GM21619 (cell line): ENCODE data around the gene ZNHIT3.
"Not testable (repeated sequence)": the region's sequence is repeated elsewhere in the genome, so short reads cannot be mapped to it uniquely, and the experiment has no call there.

Source experiments
- ATAC-seq: cut with Tn5 transposase; IDR thresholded peaks from one replicate; pipeline ENCODE4 v1.9.1; 2021; ENCODE audit not compliant: unreplicated experiment

The ZNHIT3 gene

GRCh38 chr17:36482611-36483504, 3.6 kb upstream of the ZNHIT3 start:
- ATAC-seq, result no peak

DNA sequence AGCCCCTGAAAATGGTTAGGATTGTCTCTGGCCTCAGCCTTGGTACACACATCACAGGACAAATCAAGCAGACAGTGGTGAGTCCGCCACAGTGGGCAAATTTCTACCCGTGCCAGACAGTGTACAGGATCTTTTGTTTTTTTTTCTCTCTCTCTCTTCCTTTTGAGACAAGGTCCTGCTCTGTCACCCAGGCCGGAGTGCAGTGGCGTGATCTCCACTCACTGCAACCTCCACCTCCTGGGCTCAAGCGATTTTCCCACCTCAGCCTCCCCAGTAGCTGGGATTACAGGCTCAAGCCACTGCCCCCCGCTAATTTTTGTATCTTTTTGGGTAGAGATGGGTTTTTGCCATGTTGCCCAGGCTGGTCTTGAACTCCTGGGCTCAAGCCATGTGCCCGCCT, 2.5 kb upstream of the ZNHIT3 start:
- ATAC-seq, result not testable (repeated sequence)

DNA sequence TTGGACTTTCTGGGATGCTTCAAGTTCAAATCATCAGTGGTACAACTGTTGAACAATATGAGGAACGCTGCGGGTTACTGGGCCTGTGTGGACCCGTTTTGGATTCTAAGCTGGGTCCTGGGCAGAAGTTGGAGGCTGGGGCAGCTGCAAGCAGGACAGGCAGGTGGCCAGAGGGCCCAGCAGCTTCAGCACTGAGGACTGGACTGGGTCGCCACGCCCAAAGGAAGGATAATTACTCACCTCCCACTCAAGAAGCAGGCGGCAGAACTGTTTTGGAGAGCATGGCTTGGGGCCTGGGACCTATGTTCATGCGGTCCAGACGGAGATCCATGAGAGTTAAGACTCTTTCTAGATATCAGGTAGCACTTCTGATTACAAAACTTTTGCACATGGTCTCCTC, 1.5 kb upstream of the ZNHIT3 start:
- ATAC-seq, result no peak

- ATAC-seq, result no peak
Measured at GRCh38 chr17:36485805-36486203, 677 bp upstream of the ZNHIT3 start.

GRCh38 chr17:36493956-36494355, 7.5 kb downstream of the ZNHIT3 start:
- no peak for ATAC-seq

GRCh38 chr17:36494674-36495073, 8.2 kb downstream of the ZNHIT3 start:
- ATAC-seq, result no peak

DNA sequence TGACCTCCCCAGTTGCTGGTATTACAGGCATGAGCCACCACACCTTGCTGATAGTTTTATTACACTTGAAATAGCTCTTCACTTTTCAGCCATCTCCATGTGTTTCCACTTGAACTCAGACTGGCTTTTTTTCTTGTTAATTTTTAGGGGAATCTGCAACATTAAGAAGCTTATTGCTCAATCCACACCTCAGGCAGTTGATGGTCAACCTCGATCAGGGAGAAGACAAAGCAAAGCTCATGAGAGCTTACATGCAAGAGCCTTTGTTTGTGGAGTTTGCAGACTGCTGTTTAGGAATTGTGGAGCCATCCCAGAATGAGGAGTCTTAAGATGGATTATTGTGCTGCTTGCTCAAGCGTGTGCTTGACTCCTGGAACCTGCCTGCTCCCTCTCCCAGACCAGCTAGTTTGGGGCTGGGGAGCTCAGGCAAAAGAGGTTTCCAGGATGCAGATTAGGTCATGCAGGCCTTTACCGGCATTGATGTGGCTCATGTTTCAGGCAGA, 8.6 kb downstream of the ZNHIT3 start:
- no peak for ATAC-seq

DNA sequence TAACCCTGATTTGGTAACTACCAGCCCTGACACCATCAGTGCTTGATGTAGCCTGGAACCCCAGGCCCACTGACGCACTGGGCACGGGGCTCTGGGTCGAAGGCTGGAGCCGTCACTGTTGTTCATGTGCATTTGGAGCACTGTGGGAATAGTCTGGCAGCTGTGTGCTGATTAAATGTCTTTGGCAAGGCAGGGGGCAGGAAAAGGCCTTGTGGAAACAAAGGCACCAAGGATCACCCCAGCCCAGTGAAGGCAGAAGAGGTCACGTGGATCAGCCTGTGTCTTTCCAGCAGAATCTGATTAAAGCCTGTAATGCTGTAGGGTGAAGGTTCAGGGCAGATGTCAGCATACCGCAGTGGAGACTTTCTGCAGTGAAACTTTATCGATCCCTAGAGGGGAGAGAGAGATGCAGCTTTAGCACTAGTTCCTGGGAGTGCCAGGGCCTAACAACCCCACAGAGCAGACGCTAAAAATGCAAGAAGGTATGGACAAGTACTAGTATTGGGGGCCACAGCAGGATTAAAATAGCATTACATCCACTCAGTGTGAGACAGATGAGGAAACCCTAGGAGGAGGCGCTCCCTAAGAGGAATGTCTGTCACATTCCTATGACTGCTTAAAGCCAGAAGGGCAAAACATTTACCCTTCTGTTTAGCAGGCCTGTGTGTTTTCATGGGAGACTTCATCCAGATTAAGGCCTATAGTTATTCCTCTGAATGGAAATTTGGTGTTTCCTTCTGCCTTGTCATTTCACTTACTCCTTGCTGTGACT, 9.7 kb downstream of the ZNHIT3 start:
- no peak for ATAC-seq

GRCh38 chr17:36498155-36498554, 11.7 kb downstream of the ZNHIT3 start:
- no peak for ATAC-seq

- ATAC-seq, result no peak
Measured at GRCh38 chr17:36498560-36499300, 12.2 kb downstream of the ZNHIT3 start.

- no peak for ATAC-seq
Measured at GRCh38 chr17:36500745-36501225, 14.3 kb downstream of the ZNHIT3 start.

DNA sequence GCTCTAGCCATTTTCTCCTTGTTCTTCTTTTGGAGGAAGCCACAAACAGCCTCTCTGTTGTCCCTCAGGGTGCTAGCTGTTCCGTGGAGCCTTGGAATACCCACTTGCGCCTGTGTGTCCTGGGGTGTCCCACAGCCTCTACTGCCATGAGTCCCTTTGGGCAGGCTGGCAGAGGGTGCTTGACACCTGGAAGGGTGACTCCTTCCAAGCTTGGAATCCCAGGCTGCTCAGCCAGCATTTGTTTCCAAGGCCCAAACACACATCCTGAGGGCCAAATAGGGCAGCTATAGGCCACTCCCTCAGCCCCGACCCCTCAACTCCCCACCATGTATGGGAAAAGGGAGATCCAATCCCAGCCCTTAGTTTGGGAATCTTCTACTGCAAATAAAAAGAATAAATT, 14.9 kb downstream of the ZNHIT3 start:
- no peak for ATAC-seq

GRCh38 chr17:36501963-36502362, 15.5 kb downstream of the ZNHIT3 start:
- no peak for ATAC-seq

DNA sequence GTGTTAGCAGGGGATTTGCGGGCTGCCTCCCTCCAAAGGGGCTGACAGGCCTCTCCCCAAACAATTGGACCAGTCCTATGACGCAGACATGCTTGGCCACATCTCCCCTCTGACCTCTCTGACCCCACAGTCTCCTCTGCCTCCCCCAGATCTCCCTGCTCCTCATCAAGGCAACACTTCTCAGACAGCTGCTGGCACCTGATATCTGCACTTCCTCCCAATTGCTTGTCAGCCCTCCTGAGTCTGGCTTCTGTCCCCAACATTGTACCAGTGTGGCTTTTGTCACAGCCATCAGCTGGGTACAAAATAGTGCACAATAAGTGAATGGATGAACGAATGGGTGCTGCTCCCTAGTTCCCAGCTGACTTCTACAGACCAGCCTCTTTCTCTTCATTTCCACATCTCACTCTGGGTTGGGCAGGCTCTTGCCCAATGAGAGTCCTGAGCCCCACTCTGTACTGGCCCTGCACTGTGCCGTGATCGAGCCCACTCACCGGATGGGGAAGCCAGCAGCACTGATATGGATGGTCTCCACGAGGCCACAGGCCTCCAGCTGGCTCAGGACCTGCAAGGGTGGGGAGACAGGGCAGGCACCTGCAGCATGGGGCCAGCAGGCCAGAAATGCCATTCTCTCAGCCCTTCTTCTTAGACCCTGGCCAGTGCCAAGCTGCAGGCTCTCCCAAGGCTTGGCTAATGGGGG, 17.1 kb downstream of the ZNHIT3 start:
- no peak for ATAC-seq

DNA sequence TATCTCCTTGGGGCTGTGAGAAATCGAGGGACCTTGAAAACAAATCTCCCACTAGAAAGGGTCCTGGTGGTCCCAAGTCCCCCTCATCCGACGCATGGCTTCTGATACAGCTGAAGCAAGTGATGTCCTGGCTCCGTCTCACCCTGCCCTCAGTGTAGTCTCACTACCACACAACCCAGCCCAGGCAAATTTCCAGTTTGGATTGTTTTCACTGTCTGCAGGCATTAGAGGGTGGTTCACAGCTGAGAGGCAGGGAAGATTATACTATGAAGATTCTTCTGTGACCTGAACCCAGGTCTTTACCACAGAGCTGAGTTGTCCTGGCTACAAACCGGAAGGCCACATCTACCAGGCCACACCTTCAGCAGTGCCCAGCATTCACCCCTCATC, 17.7 kb downstream of the ZNHIT3 start:
- ATAC-seq, result no peak

GRCh38 chr17:36505171-36505570, 18.7 kb downstream of the ZNHIT3 start:
- ATAC-seq, result no peak

- ATAC-seq, result no peak
Measured at GRCh38 chr17:36506249-36506826, 19.9 kb downstream of the ZNHIT3 start.

GRCh38 chr17:36506831-36507230, 20.4 kb downstream of the ZNHIT3 start:
- ATAC-seq, result no peak

DNA sequence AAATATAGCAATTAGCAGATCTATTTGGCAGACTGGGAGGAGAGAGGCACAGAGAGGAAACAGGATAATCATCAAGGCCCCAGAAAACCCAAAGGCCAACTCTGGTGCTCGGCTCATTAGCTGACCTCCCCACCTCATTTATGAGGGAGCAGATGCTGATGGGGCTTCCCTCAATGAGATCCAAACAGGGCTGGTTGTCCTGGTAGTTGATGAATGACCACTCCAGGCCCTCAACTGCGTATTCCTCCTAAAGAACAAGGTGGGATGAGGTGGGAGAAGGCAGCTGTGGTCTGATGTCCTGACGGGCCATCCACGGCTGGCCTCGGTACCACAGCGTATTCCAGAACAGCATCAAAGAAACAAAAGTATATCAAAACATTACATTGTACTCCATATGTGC, 20.8 kb downstream of the ZNHIT3 start:
- no peak for ATAC-seq

DNA sequence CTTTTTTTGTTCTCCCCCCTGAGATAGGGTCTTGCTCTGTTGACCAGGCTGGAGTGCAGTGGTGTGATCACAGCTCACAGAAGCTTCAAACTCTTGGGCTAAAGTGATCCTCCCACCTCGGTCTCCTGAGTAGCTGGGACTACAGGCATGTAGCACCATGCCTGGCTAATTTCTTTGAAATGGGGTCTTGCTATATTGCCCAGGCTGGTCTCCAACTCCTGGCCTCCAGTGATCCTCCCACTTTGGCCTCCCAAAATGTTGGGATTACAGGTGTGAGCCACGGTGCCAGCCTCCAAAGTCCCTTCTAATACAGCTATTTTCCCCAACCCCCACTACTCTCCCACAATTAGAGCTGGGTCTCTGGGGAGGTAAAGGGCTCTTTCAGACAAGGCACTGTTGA, 22.0 kb downstream of the ZNHIT3 start:
- not testable (repeated sequence) for ATAC-seq
